Mesodermal cell (in vitro differentiated cells): Measurements from ENCODE around the gene MAD1L1.

Experiments
- H3K27ac ChIP-seq: 2 replicates; pipeline ENCODE4 v1.7.0; 2013; ENCODE audit warnings: mild to moderate bottlenecking, low read depth, low read length, moderate library complexity; ENCODE audit not compliant: severe bottlenecking
- H3K36me3 ChIP-seq: 2 replicates; pipeline ENCODE4 v1.7.1; 2013; ENCODE audit warnings: mild to moderate bottlenecking, low read length, moderate library complexity; ENCODE audit not compliant: control insufficient read depth, insufficient read depth
- H3K4me1 ChIP-seq: one replicate; pipeline ENCODE4 v1.7.1; 2013; ENCODE audit warnings: mild to moderate bottlenecking, low read length; ENCODE audit not compliant: insufficient read depth, control insufficient read depth, poor library complexity, severe bottlenecking
- H3K4me3 ChIP-seq: 2 replicates; pipeline ENCODE4 v1.7.0; 2013; ENCODE audit warnings: low read length, control low read depth, mild to moderate bottlenecking; ENCODE audit not compliant: insufficient read depth, poor library complexity, severe bottlenecking; ENCODE audit errors: extremely low read depth
- H3K9me3 ChIP-seq: 2 replicates; pipeline ENCODE4 v1.7.1; 2013; ENCODE audit warnings: mild to moderate bottlenecking, low read length, moderate library complexity; ENCODE audit not compliant: control insufficient read depth
- WGBS, 2 experiments: methylation state at CpG; one replicate each; pipeline ENCODE4 v1.1.5; 2013; ENCODE audit warnings: missing lambda C conversion rate in 2 of 2; ENCODE audit not compliant: insufficient coverage in 2 of 2; 5-methylcytosine and 5-hydroxymethylcytosine counted together

Gene MAD1L1

GRCh38 chr7:2055956-2056355 is 176.8 kb downstream of the MAD1L1 start:
- WGBS, 2 experiments = 95 to 96% methylated on average over 8 to 11 of the region's 11 CpGs
- peaks cover 20% of the 10 kb centered on the region for H3K36me3 ChIP-seq

GRCh38 chr7:2054927-2055326 is 177.8 kb downstream of the MAD1L1 start:
- Histone ChIP-seq H3K9me3 (peaks cover 1% of the 10 kb centered on the region), H3K27ac (no peak overlapping the region), H3K4me3 (no peak overlapping the region), H3K4me1 (no peaks in the 10 kb centered on the region), H3K36me3 (peaks cover 15% of the 10 kb centered on the region)
- 93 to 96% methylated on average over 17 of the region's 17 CpGs for WGBS, 2 experiments

More at GRCh38 chr7:2055956-2056355, 176.8 kb downstream of the MAD1L1 start:
- H3K9me3 ChIP-seq = peaks cover 12% of the 10 kb centered on the region
- H3K27ac ChIP-seq = no peak overlapping the region
- no peaks in the 10 kb centered on the region for H3K4me1 ChIP-seq
- H3K4me3 ChIP-seq = no peak overlapping the region

- no peaks in the 10 kb centered on the region for H3K9me3 ChIP-seq
- no peak overlapping the region for H3K27ac ChIP-seq
- H3K36me3 ChIP-seq = peaks cover 10% of the 10 kb centered on the region
- H3K4me1 ChIP-seq = no peaks in the 10 kb centered on the region
- no peak overlapping the region for H3K4me3 ChIP-seq
- 91 to 99% methylated on average over 10 to 13 of the region's 13 CpGs for WGBS, 2 experiments
These were observed 179.3 kb downstream of the MAD1L1 start for GRCh38 chr7:2053395-2053794.

GRCh38 chr7:2052657-2053048 is 180.1 kb downstream of the MAD1L1 start:
- no peak overlapping the region for H3K27ac ChIP-seq
- WGBS, 2 experiments = 93 to 95% methylated on average over 6 to 12 of the region's 13 CpGs

GRCh38 chr7:2051707-2052656 is 180.8 kb downstream of the MAD1L1 start:
- 93 to 94% methylated on average over 24 to 25 of the region's 30 CpGs for WGBS, 2 experiments
- H3K4me1 ChIP-seq = no peaks in the 10 kb centered on the region
- no peak overlapping the region for H3K27ac ChIP-seq
- no peaks in the 10 kb centered on the region for H3K9me3 ChIP-seq
- peaks cover 9% of the 10 kb centered on the region for H3K36me3 ChIP-seq
- no peak overlapping the region for H3K4me3 ChIP-seq

More at GRCh38 chr7:2052657-2053048, 180.1 kb downstream of the MAD1L1 start:
- Histone ChIP-seq H3K4me3 (no peak overlapping the region), H3K4me1 (no peaks in the 10 kb centered on the region), H3K9me3 (no peaks in the 10 kb centered on the region), H3K36me3 (peaks cover 9% of the 10 kb centered on the region)

GRCh38 chr7:2050511-2050866 is 182.3 kb downstream of the MAD1L1 start:
- Histone ChIP-seq H3K27ac (no peak overlapping the region), H3K4me1 (no peaks in the 10 kb centered on the region), H3K4me3 (no peak overlapping the region), H3K36me3 (peaks cover 9% of the 10 kb centered on the region), H3K9me3 (no peaks in the 10 kb centered on the region)
- WGBS, 2 experiments = 96 to 100% methylated on average over 6 to 7 of the region's 7 CpGs

- Histone ChIP-seq H3K27ac (no peak overlapping the region), H3K4me3 (no peak overlapping the region), H3K4me1 (no peaks in the 10 kb centered on the region), H3K9me3 (no peaks in the 10 kb centered on the region), H3K36me3 (peaks cover 6% of the 10 kb centered on the region)
- 94 to 98% methylated on average over 17 to 22 of the region's 37 CpGs for WGBS, 2 experiments
These were observed 182.8 kb downstream of the MAD1L1 start for GRCh38 chr7:2049782-2050510.

GRCh38 chr7:2049111-2049781 is 183.5 kb downstream of the MAD1L1 start:
- Histone ChIP-seq H3K9me3 (no peaks in the 10 kb centered on the region), H3K4me3 (no peak overlapping the region), H3K4me1 (no peaks in the 10 kb centered on the region), H3K36me3 (peaks cover 6% of the 10 kb centered on the region), H3K27ac (no peak overlapping the region)
- WGBS, 2 experiments = 89 to 91% methylated on average over 13 to 14 of the region's 15 CpGs

GRCh38 chr7:2048531-2048930 is 184.2 kb downstream of the MAD1L1 start:
- WGBS, 2 experiments = 97% methylated on average over 6 to 11 of the region's 11 CpGs
- no peak overlapping the region for H3K4me3 ChIP-seq
- H3K27ac ChIP-seq = no peak overlapping the region

GRCh38 chr7:2048006-2048405 is 184.7 kb downstream of the MAD1L1 start:
- H3K4me3 ChIP-seq = no peak overlapping the region
- no peaks in the 10 kb centered on the region for H3K4me1 ChIP-seq
- no peak overlapping the region for H3K27ac ChIP-seq
- peaks cover 1% of the 10 kb centered on the region for H3K9me3 ChIP-seq
- peaks cover 18% of the 10 kb centered on the region for H3K36me3 ChIP-seq
- WGBS, 2 experiments = 97 to 98% methylated on average over 14 to 17 of the region's 17 CpGs

More at GRCh38 chr7:2048531-2048930, 184.2 kb downstream of the MAD1L1 start:
- peaks cover 13% of the 10 kb centered on the region for H3K36me3 ChIP-seq
- H3K9me3 ChIP-seq = no peaks in the 10 kb centered on the region
- H3K4me1 ChIP-seq = no peaks in the 10 kb centered on the region
